Neural cell (in vitro differentiated cells): ENCODE measurements around the gene TMEM126B.

Experiments
- EZH2 ChIP-seq: fragments of 200-600, 300-800 bp; shearing (Covaris generic), sonication (generic); IDR thresholded peaks from 2 replicates; pipeline ENCODE4 v1.6.1; 2014; ENCODE audit warnings: antibody characterized with exemption, low read length, borderline replicate concordance, mild to moderate bottlenecking; ENCODE audit not compliant: insufficient read depth, poor library complexity, severe bottlenecking
- MXI1 ChIP-seq: fragments of 450-650 bp; conservative IDR thresholded peaks from 2 replicates; pipeline ENCODE4 v1.6.1; 2014; ENCODE audit warnings: antibody characterized with exemption, mild to moderate bottlenecking; ENCODE audit not compliant: poor library complexity, severe bottlenecking
- TF ChIP-seq, protein P1 (sequence below): fragments of 450-650 bp; IDR thresholded peaks from 2 replicates; pipeline ENCODE4 v1.5.1; 2014; ENCODE audit warnings: antibody characterized with exemption, mild to moderate bottlenecking, moderate library complexity; ENCODE audit not compliant: poor library complexity, severe bottlenecking

- no peak for TF ChIP-seq MXI1
- no peak for TF ChIP-seq EZH2
- TF ChIP-seq, protein P1, sequence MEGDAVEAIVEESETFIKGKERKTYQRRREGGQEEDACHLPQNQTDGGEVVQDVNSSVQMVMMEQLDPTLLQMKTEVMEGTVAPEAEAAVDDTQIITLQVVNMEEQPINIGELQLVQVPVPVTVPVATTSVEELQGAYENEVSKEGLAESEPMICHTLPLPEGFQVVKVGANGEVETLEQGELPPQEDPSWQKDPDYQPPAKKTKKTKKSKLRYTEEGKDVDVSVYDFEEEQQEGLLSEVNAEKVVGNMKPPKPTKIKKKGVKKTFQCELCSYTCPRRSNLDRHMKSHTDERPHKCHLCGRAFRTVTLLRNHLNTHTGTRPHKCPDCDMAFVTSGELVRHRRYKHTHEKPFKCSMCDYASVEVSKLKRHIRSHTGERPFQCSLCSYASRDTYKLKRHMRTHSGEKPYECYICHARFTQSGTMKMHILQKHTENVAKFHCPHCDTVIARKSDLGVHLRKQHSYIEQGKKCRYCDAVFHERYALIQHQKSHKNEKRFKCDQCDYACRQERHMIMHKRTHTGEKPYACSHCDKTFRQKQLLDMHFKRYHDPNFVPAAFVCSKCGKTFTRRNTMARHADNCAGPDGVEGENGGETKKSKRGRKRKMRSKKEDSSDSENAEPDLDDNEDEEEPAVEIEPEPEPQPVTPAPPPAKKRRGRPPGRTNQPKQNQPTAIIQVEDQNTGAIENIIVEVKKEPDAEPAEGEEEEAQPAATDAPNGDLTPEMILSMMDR = no peak
Measured at GRCh38 chr11:85665733-85666132, 37.3 kb downstream of the TMEM126B start.
